ENCODE measurements around the gene BEST2.

DNA sequence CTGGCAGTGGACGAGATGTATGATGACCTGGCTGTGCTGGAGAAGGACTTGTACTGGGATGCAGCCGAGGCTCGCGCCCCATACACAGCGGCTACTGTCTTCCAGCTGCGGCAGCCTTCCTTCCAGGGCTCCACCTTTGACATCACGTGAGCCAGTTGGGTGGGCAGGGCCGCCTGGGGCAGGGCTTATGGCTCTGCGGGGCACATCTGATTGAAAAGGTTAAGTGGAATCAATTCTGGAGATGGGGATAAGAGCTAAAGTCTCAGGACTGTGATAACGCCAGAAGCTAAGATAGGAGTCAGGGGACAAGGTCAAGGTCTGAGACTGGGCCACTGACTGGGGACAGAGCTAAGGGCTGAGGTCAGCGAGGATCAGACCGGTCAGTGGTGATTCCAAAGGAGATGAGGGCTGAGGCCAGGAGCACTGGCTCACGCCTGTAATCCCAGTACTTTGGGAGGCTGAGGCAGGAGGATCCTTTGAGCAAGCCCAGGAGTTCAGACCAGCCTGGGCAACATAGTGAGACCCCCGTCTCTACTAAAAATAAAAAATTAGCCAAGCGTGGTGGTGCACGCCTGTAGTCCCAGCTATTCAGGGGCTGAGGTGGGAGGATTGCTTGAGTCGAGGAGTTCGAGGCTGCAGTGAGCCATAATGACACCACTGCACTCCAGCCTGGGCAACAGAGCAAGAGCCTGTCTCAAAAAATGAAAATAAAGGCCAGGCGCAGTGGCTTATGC lies 4.7 kb downstream of the BEST2 start:
- TF ChIP-seq, protein P1, sequence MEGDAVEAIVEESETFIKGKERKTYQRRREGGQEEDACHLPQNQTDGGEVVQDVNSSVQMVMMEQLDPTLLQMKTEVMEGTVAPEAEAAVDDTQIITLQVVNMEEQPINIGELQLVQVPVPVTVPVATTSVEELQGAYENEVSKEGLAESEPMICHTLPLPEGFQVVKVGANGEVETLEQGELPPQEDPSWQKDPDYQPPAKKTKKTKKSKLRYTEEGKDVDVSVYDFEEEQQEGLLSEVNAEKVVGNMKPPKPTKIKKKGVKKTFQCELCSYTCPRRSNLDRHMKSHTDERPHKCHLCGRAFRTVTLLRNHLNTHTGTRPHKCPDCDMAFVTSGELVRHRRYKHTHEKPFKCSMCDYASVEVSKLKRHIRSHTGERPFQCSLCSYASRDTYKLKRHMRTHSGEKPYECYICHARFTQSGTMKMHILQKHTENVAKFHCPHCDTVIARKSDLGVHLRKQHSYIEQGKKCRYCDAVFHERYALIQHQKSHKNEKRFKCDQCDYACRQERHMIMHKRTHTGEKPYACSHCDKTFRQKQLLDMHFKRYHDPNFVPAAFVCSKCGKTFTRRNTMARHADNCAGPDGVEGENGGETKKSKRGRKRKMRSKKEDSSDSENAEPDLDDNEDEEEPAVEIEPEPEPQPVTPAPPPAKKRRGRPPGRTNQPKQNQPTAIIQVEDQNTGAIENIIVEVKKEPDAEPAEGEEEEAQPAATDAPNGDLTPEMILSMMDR (conservative IDR thresholded peaks at IDR 0.05; ENCODE audit: low read depth, low read length), result no peak
- TF ChIP-seq, protein P2, sequence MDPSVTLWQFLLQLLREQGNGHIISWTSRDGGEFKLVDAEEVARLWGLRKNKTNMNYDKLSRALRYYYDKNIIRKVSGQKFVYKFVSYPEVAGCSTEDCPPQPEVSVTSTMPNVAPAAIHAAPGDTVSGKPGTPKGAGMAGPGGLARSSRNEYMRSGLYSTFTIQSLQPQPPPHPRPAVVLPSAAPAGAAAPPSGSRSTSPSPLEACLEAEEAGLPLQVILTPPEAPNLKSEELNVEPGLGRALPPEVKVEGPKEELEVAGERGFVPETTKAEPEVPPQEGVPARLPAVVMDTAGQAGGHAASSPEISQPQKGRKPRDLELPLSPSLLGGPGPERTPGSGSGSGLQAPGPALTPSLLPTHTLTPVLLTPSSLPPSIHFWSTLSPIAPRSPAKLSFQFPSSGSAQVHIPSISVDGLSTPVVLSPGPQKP (IDR thresholded peaks at IDR 0.05; ENCODE audit: borderline replicate concordance, low read depth, low read length), result no peak
- no peak for TF ChIP-seq POLR2A (IDR thresholded peaks at IDR 0.05; ENCODE audit: low read depth, low read length)
- TF ChIP-seq RAD21 (IDR thresholded peaks at IDR 0.05; ENCODE audit: low read length), result no peak
